NCI-H446 (cell line): ENCODE results near the gene ARHGAP24.

Experiments used
- DNase-seq, 2 experiments: peaks; one replicate each; lab custom pipeline; 2025; lab: John Stamatoyannopoulos, UW

The ARHGAP24 gene

DNA sequence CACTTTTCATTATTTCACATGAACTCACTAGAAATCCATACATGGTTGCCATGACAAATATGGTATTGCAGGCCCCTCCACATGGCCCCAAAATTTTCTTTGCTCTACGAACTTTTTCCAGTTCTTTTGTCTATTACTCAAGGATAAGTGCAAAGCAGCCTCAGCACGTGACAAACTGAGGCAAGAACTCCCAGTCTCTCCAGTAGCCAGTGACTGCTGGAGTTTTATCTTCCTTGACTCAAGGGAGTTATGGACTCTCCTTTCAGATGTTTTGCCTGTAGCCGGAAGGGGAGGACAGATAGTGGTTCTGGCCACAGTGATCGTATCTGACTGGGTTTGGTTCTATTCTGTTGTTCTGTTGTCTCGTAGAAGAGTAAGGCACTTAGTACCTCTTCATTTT, 105.5 kb downstream of the ARHGAP24 start:
- DNase-seq = no peak

DNA sequence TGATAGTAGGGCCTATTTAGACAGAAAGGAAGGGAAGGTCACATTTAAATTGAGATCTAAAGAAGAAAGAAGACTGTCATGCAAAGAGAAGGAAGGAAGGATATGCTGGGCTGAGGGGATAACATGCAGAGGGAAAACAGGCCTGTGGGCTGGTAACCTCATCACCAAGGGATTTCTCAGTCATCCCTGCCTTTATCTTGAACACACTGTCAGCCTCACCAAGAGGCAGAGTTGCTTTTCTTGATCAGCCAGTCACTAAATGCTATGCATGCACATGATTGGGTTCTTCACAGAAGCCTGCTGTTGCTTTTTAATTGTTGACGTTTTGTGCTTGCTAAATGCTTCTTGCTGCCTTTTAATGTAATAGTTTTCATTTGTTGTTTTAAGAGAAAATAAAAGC, 113.0 kb downstream of the ARHGAP24 start:
- DNase-seq = no peak

DNA sequence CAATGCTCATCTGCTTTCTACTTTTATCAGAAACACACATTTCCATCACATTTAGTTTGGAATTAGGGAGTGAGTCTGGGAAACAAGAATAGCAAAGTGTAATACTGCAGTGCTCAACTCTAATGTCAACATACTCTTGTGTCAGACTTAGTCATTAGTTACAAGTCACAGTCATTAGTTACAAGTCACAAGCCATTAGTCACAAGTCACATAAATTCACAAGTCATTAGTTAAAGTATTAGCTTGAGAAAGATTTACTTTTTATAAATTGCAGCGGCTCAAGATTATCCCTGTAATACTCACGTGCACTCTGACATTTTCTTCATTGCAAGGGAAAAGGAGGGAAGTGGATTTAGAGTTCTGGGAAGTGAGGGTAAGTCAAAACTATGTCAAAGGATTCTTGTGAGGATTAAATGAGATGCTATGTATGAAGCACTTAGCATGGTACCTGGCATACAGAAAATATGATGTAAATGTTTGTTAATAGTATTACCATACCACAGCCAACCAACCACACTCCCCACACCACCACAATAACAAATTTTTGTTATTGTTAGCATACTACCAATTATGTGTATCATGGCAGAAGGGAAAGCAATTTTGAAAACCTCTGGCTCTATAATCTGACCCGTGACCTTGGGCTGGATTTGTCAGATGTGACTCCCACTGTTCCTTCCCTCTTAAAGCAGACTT, 116.6 kb downstream of the ARHGAP24 start:
- DNase-seq = no peak

DNA sequence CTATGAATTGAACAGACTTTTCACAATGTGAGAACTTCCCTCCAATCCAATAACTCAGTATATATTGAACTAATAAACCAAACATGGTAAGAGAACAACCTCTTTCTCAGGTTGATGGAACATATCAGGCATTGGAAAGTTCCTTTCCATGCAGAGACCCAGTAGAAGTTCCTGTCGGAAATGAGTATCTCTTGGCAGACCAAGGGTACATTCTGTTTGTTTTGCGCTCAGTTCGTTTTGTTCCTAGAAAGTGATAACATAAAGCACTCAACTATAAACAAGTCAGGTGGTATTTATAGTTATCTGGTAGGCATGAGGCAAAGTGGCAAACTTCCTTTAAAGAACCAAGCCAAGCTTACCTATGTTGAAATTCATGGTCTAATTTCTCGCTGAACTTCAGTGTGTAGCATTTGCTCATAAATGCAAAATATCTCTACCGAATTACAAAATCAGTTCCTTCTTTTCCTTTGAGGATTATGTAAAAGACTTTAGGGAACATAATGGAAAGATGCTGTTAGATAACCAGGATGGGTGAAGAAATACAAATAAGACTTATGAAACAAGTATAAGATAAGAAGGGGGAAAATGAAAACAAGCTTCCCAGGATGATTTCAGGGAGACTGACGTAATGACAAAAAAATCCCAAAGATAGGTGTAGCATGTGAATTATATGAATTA, 120.3 kb downstream of the ARHGAP24 start:
- DNase-seq = no peak

DNA sequence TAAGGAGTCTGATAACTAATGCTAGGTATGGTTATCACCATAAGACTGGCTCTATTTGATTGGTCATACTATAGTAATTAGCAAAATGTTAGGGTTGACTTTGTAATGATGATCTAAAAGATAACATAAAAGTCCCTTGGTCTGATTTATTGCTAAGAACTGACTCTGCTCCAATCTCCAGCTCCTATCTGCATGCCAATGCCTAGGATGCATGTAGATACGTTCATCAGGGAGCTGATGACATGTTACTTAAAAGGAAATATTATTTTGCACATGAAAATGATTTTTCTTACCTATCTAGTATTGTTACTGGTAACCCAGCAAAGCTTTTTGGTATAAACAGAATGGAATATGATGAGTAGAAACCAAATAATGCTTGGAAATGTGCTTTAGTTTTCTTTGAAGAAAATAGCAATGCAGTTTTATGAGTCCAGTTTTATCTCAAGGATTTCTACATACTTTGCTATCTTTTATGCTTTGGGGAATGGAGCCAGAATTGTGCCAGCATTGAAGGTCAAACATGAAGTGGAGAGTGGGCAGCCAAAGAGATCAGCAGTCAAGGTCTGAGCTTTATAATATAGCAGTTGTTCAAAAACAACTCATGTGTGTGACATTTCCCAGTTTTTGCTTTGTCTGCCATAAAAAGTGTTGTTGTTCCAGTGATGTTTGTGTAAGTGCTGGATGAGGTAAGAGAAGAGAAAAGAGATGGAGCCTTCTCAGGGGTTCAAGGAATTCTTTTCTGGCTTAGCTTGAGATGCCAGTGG, 121.0 kb downstream of the ARHGAP24 start:
- no peak for DNase-seq

DNA sequence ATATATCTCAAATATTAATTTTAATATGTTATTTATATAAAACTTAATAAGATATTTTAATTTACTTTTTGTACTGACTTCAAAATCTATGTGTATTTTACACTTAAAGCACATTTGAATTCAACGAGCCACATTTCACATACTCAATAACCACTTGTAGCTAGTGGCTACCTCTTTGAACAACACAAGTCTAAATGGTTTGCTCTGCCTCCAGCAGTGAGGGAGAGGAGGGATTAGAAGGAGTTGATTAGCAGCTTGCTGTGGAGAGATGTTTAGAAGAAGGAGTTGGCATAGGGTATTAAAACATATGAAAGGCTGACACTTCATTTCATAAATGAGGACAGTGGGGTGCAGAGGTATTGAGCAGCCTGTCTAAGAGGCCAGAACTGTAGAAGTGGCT, 124.0 kb downstream of the ARHGAP24 start:
- no peak for DNase-seq

DNA sequence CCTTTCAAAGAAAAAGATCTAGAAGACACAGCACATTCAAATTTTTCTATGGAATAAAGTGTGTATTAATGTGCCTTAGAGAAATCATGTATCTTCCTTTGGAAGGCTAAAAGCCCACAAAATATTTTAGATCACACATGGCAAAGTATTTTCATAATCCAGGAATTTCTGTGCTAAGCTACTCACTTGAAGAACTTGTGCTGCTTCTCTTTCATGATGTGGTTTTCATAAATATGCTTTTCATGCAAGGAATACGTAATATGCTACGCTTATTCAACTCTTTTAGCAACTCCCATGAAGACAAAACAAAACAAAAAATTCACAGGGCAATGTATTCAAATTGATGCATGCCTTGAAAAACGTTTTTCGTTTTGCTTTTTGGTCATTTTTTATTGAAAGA, 125.6 kb downstream of the ARHGAP24 start:
- no peak for DNase-seq

DNA sequence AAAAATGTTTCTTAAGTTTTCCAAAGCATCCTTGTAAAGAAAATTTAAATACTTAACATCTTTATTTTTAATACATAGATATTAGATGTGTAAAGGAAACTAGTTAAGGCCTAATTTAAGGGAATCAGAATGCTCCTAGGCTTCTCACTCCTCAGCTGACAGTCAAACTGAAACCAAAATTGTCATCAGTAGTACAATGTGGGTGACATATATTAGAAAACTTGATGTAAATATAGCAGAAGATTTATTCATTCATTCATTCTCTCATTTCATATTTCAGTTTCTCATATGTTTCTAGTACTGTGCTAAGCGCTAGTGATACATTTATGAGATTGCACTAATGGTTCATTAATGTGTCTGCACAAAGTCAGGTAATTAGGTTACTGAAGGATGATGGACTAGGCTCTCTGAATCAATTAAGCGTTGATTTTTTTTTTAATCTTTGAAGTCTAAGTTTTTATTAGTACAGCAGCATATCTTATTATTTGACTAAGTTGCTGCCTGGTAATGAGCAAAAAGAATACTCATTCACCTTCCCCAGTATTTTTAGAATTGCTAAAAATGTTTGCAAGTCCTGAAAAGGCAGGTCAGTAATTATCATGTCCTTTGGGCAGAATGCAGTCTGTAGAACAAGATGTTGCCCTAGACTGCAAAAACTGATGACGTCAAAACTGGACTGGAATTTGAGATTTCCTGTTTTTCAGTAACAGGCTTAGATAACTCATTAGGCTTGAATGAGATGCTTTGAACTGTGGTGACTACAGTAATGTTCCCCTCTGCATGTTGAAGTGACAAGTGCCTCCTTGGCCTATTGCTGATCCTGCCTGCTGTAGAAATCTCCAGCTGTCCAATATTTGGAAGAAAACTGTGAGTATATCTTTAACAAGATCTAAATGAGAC, 128.7 kb downstream of the ARHGAP24 start:
- DNase-seq = no peak

DNA sequence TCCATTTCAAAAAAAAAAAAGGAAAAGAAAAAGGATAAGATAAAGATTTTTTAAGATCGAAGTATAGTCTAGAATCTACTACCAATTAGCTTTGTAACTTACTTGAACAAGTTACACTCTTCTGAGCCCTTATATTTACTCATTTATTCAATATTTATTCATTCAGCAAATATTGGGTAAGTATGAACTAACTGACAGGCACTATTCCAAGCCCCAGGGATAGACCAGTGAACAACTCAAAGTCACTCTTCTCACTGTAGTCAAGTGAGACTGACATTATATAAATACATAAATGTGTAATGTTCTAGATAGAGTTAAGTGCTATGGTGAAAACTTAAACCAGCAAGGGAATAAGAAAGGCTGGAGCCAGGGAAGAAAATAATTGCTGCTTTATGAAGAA, 131.6 kb downstream of the ARHGAP24 start:
- DNase-seq = no peak

DNA sequence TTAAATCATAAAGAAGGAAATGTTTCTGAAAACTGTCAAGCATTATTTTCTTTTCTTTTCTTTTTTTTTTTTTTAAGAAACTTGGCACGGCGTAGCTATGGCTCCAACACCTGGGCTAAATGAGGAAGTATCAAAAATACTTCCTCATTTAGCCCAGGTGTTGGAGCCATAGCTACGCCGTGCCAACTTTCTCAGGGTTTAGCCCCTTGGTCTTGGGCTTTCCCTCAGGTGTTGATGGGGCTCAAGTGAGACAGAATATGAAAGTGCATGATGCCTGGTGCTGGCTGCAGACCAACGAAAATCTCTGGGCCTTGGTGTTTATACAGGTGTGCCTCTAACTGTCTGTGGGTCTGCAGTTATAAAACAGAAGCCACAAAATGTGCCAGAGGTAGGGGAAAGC, 132.7 kb downstream of the ARHGAP24 start:
- no peak for DNase-seq

DNA sequence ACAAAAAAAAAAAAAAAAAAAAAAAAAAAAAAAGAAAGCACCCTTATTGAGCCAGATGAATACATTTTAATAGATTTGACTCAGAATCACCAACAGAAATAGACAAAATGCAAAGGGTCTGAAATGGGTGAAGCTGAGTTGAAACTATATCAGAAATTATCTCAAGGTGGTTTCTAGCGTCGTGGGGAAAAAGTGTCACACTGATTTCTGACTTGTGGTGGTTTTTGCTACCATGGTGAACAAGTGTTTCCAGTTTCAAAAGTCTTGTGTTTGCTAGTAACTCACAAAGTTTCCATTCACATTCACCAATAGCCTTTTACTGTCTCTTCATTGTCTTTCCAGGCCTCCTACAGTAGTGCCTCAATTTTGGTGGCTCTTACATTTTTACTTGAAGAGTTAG, 135.5 kb downstream of the ARHGAP24 start:
- DNase-seq = no peak

DNA sequence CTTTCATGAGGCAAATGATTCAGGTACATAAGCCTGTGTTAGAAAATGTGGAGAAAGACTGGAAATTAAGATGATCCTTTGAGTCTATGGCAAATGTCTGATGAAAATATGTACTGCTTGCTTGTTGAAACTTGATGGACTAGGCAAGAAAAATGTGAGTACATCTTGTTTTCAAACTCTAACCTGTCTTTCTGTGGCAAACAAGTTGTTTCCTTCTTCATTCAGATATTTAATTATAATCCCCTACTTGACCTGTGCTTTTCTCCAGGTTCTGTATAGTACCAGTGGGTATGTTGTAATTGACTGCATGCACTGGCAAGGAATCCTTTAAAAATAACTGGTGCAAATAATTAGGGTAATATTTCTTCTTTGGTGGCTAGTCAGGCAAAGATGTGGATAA, 136.7 kb downstream of the ARHGAP24 start:
- no peak for DNase-seq

DNA sequence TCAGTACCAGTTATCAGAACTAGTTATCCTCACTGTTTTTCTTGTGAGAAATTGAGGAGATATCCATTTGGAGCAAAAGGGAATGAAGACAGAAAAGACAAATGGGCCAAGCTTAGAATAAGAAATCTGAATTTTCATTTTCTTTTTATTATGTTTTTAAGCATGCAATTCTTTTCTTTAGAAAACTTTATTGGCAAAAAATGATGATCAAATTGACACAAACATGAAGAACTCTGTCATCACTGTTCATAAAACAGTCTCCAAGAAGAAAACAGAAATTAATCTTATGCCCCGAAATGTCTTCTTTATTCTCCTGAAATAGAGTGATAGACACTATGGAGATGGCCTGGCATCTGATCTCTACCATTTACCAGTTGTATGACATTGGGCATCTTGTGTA, 139.0 kb downstream of the ARHGAP24 start:
- no peak for DNase-seq

DNA sequence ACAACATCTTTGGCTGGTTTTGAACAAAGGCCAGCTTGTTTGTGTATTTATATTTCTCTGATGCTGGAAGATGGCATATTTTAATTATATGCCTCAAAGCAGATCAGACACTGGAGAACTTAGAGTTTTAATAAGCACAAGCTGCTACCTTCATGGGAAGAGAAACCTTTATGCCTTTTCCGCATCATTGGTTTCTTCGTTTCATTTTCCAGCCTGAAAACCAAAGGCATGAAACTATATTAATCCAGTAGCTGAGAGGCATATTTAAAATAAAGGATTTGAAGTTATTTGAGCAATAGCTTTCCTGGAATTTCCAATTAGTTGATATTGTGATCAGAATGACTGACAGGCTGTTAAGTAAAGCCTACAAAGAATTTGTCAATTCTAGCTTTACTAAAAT, 141.0 kb downstream of the ARHGAP24 start:
- no peak for DNase-seq

DNA sequence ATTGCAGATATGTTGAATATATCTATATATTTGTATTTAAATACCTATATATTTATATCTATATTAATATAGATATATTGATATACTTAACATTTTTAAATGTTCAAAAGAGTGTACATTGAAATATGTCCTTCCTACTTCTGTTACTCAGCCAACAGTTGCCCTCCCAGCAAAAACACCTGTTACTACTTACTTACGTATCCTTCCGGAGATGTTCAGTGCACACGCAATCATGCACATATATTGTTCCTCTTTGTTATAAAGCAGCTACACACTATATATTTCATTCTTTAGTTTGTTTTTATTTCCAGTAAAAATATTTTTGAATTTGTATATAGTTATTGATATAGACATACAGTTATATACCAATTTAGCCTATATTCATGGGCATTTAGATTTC, 142.3 kb downstream of the ARHGAP24 start:
- no peak for DNase-seq

DNA sequence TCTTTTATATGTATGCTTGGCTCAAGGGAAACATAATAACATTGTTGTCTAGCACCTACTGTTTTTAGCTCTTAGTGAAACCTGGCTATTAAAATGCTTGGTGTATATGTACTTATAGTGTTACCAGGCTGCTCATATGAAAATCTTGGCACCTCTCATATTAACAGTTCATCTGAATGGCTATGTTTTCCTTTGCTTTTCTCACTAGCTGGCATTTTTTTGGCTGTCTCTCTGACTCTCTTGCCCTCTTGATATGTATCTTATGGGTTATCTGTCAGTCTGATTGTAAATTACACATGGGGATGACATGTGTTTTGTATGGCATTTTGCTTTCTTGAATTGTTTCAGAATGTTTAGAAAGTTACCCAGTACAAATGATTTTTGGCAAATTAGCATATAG, 158.0 kb downstream of the ARHGAP24 start:
- DNase-seq = peak; percentile 69 to 70

DNA sequence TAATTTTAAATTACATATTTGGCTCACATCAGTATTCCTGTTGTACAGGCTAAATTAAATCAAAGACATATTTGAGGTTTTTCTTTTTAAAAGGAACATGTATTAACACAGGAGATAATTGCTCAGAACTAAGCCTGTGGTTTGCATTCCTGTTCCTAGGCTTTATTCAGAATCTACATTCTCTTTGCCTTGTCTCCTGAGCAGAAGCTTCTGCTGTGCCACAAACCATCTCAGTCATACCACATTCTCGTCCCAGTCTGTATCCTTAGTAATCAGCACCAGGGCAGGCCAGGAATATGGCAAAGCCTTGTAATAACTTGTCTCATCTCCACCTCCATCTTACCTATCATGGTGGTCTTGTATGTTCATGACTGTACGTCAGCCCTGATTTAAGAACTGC, 162.8 kb downstream of the ARHGAP24 start:
- no peak for DNase-seq

DNA sequence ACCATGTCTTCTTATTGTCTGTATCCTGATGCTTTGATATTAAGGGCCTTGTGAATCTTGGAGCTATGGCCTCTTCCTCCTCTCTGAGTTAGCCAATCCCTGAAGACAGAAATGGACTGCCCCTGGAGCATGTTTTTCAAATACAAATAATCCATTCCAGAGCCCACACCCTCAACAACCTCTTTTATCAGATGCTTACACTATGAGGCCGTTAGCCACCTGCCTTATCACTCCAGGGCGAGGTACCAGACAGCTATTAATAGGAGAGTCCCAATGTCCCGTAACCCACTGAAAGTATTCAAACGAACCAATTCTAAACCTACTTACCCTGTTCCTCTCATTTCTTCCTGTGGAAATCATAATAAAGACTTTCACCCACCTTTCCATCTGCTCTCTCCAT, 165.0 kb downstream of the ARHGAP24 start:
- no peak for DNase-seq

DNA sequence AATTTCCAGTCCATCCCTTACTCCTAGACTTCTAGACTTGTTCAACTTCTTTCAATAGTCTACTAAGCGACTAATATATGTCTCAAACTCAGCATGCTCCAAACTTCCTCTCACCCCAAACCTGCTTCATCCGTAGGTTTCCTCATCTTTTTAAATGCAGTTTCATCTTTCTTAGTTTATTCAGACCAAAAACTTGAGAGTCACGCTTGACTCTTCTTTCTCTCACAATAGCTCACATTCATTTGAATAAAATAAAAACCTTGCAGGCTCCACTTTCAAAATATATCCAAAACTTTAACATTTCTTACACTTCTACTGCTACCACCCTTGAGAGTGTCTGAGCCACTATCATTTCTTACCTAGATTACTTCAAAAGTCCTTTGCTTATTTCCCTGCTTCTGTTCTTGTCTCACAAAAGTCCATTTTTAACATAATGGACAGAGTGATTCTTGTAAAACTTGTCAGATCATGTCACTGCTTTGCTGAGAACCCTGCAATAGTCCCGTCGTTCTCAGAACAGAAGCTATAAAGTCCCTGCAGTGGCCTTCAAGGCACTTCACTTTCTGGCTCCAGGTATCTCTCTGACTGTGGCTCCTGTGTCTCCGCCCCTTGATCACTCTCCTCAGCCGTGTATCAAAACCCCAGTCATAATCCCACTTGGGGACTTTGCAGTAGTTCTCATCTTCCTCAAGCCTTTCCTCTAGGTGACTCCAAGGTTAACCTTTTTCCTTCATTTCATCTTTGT, 167.6 kb downstream of the ARHGAP24 start:
- DNase-seq = no peak

DNA sequence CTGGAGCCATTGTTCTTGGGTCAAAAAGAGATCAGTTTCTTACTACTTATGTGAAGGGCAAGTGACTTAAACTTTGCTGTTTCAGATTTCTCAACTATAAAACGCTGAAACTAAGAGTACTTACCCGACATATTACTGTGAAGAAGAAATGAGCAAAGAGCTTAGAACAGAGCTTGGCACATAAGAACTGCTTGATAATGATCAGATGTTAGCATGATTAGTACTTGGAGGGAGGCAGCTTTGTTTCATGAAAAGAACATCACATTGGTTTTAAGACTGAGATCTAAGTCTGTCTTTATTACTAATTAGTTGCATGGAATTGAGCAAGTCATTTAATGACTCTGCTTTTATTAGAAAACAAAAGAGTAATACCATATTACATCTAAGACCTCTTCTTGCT, 169.1 kb downstream of the ARHGAP24 start:
- no peak for DNase-seq

DNA sequence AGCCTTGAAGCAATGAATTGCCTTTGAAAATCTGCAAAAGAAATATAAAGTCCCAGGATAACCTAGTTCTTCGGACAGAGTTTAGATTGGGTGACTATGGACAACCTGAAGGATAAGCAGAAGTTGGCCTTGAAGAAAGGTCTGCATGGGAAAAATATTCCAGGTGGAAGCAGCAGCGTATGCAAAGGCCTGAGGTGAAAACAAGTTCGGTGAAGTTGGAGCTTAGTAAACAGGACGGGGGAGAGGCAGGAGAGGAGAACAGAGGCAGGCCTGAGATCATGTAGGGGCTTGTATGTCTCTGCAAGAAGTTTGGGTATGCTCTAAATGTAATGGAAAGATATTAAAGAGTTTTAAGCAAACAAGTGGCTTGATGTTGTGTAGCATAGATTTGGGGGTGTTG, 176.0 kb downstream of the ARHGAP24 start:
- DNase-seq = no peak
